22Rv1 (cell line): Measurements from ENCODE around the gene VPS35.

Source experiments
- ZFX ChIP-seq: fragments of 450-650 bp; IDR thresholded peaks from 2 replicates; pipeline ENCODE4 v1.6.1; 2017; ENCODE audit warnings: antibody characterized with exemption, borderline replicate concordance
- TF ChIP-seq, protein P1 (sequence below): fragments of 450-650 bp; IDR thresholded peaks from 2 replicates; pipeline ENCODE4 v1.5.1; 2017; ENCODE audit warnings: mild to moderate bottlenecking

DNA sequence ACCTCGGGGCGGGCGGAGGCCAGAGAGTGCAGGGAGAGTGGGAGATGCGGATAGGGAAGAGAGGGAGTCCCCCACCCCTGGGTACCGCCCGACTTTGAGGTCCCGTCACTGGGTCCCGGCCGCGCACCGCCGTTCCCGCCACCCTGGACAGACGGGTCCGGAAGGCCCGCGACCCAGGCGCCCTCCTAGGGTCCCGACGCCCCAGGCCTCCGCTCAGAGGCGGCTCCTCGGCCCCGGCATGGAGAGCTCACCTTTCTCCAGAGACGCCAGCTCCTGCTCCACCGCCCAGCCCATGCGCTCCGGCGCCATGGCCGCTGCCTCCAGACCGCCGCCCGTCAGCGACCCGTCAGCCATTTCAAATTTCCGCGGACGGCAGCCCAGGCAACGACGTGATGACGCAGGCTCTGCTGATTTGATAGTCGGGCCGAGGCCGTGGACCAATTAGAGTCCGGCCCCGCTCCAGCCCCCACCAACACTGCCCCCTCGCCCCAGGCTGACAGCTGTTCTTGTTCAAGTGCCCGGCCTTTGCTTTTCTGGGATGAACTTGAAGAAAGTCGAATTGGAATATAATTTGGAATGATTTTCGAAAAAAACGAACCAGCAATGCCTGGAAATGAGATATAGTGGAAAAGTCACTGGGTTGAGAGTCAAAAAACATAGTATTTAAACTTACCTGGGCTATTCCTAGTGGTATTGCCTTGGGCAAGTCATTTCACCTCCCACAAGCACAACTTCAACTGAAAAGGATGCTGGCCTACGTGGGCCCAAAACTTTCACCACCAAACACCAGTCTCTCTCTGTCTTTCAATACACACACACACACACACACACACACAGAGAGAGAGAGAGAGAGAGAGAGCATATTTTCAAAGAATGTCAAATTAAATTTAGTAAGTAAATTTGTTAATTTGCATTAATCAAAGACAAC is 67.7 kb downstream of the VPS35 start, which contains the start of gene SHCBP1:
- TF ChIP-seq, protein P1, sequence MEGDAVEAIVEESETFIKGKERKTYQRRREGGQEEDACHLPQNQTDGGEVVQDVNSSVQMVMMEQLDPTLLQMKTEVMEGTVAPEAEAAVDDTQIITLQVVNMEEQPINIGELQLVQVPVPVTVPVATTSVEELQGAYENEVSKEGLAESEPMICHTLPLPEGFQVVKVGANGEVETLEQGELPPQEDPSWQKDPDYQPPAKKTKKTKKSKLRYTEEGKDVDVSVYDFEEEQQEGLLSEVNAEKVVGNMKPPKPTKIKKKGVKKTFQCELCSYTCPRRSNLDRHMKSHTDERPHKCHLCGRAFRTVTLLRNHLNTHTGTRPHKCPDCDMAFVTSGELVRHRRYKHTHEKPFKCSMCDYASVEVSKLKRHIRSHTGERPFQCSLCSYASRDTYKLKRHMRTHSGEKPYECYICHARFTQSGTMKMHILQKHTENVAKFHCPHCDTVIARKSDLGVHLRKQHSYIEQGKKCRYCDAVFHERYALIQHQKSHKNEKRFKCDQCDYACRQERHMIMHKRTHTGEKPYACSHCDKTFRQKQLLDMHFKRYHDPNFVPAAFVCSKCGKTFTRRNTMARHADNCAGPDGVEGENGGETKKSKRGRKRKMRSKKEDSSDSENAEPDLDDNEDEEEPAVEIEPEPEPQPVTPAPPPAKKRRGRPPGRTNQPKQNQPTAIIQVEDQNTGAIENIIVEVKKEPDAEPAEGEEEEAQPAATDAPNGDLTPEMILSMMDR: no peak
- no peak for TF ChIP-seq ZFX
